ENCODE results near the gene ZNF664. TPM values are rescaled to one million over a fixed set of nuclear protein-coding genes. Genes with fewer than 3 reads are reported as not detected.

The ZNF664 gene
- total RNA-seq, 1 donor from 2014 or later, result 88.2 TPM

DNA sequence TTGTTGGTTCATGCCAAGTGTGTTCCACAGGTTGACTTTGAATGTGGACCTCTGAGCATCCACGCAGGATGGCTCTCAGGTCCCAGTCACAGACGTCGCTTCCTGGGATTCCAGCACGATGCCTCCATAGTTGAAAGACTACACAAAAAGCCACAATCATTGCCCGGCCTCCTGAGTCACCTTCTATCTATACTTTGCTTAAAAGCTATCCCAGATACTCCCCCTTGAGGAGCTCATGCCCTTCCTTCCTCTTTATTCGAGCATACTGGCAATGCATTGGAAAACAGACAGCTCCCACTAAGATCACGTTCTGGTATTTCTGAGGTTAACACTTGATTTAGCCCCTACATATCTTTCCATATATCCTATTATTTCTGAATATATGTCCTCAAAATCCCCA lies 40.1 kb downstream of the ZNF664 start:
- H3K4me3 ChIP-seq (ENCODE audit: low read depth, low read length), result no peak overlapping the region
- H3K36me3 ChIP-seq (ENCODE audit: control insufficient read depth, insufficient read depth, low read length), result peaks cover 5% of the 10 kb centered on the region
- FAIRE-seq, result no peak
- H3K27me3 ChIP-seq (ENCODE audit: control insufficient read depth, insufficient read depth, low read length), result no peaks in the 10 kb centered on the region
- DNase-seq (ENCODE audit: low read depth), result no peak
- TF ChIP-seq, protein P1, sequence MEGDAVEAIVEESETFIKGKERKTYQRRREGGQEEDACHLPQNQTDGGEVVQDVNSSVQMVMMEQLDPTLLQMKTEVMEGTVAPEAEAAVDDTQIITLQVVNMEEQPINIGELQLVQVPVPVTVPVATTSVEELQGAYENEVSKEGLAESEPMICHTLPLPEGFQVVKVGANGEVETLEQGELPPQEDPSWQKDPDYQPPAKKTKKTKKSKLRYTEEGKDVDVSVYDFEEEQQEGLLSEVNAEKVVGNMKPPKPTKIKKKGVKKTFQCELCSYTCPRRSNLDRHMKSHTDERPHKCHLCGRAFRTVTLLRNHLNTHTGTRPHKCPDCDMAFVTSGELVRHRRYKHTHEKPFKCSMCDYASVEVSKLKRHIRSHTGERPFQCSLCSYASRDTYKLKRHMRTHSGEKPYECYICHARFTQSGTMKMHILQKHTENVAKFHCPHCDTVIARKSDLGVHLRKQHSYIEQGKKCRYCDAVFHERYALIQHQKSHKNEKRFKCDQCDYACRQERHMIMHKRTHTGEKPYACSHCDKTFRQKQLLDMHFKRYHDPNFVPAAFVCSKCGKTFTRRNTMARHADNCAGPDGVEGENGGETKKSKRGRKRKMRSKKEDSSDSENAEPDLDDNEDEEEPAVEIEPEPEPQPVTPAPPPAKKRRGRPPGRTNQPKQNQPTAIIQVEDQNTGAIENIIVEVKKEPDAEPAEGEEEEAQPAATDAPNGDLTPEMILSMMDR (IDR thresholded peaks at IDR 0.05; ENCODE audit: insufficient read depth, low read length, severe bottlenecking), result no peak

DNA sequence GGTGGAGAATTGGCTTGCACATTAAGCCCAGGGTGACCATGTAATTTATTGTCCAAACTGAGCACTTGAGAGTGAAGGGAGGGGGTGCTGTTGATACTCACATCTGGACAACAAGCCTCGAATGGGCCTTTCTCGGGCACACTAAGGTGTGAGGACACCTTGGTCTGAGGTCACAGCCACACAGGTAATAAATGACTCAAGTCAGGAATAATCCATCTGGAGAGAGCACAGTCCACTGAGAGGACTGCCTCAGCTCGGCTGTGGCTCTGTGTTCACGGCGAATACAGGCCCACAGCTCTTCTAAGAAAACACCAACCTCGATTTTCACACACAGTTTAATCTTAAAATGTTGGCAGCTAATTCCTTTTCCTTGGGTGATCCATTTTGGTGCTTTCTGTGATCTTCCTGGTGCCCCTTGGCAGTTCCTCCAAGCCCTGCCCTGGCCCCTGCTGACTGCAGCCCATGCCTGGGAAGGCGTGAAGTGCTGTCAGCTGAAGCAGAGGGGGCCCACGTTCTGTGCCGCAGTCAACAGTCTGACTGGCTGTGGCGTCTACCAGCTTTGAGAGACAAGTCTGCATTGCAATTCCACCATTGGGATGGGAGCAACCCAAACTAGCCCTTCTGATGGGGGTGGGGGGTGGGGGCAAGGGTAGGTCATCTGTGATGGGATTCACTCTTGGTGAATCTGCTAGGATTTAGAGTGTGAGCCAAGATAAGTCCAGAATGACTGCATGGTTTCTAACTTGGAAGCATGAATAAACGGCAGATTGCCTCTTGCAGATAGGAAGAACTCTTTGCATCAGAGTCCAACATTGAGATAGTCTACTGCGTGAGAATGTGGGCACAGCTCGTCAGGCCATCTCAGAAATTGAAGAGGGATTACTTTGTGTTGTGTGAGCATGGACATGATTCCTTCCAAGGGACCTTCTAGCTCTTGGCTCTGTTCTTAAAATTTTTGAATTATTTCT lies 42.8 kb downstream of the ZNF664 start:
- FAIRE-seq (no peak), DNase-seq (ENCODE audit: low read depth) (no peak)
- TF ChIP-seq, protein P1 (IDR thresholded peaks at IDR 0.05; ENCODE audit: insufficient read depth, low read length, severe bottlenecking), result no peak
- H3K36me3 ChIP-seq (ENCODE audit: control insufficient read depth, insufficient read depth, low read length), result peaks cover 2% of the 10 kb centered on the region
- H3K27me3 ChIP-seq (ENCODE audit: control insufficient read depth, insufficient read depth, low read length), result no peaks in the 10 kb centered on the region
- no peak overlapping the region for H3K4me3 ChIP-seq (ENCODE audit: low read depth, low read length)

DNA sequence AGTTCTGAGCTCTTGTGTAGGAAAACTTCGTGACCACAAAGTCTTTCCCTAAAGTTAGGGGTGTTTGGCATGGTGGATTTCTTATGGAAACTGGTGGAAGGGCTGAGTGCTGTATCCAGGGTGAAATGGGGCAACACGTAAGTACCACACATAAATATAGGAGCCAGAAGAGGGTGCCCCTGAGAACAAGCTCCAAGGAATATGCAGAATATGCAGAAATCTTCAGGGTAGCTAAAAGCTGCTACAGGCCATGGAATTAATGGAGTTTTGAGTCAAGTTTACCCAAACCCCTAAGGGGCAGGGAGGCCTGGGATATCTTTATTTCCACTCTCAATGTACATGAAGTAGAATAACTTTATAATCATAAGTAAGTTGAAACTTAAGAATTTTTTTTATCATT lies 44.0 kb downstream of the ZNF664 start:
- no peaks in the 10 kb centered on the region for H3K27me3 ChIP-seq (ENCODE audit: control insufficient read depth, insufficient read depth, low read length)
- DNase-seq (ENCODE audit: low read depth) (no peak), FAIRE-seq (no peak)
- TF ChIP-seq, protein P1 (IDR thresholded peaks at IDR 0.05; ENCODE audit: insufficient read depth, low read length, severe bottlenecking), result no peak
- no peaks in the 10 kb centered on the region for H3K36me3 ChIP-seq (ENCODE audit: control insufficient read depth, insufficient read depth, low read length)
- no peak overlapping the region for H3K4me3 ChIP-seq (ENCODE audit: low read depth, low read length)

DNA sequence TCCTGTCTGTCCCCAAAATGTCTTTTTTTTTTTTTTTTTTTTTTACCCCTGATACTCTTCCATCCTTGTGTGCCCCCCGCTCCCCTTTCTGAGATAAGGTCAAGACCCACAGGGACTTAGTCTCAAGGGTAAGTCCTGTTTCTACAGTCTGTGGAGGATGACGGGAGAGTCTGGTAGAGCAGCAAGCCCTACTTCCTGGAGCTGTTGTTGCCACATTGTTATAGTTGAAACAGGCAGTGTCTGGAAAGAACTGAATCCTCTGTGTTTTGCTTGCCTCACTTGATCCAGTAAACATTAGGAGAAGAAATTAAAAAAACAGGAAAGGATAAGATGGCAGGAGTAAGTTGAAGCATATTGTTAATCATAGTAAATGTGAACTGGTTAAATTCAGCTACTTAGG lies 45.5 kb downstream of the ZNF664 start:
- TF ChIP-seq, protein P1 (IDR thresholded peaks at IDR 0.05; ENCODE audit: insufficient read depth, low read length, severe bottlenecking), result no peak
- no peak overlapping the region for H3K4me3 ChIP-seq (ENCODE audit: low read depth, low read length)
- FAIRE-seq, result no peak
- no peaks in the 10 kb centered on the region for H3K27me3 ChIP-seq (ENCODE audit: control insufficient read depth, insufficient read depth, low read length)
- no peaks in the 10 kb centered on the region for H3K36me3 ChIP-seq (ENCODE audit: control insufficient read depth, insufficient read depth, low read length)
- DNase-seq (ENCODE audit: low read depth), result no peak

DNA sequence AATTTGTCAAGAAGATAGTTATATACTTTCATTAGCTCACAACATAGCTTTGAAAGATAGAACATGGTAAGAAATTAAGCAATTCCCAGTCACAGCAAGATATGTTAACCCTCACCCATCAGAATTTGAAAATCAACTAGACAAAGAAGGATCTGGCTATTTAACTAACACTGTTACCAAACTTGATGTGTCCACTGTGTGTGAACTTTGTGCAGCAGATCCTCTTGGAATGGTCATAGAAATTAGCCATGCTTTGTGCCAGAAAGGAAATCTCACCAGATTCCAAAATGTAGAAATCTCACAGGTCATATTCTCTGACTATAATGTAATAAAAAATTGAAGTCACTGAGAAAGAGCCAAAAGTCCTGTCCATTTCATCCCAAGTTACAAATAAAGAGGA lies 46.1 kb downstream of the ZNF664 start:
- Histone ChIP-seq H3K36me3 (ENCODE audit: control insufficient read depth, insufficient read depth, low read length) (no peaks in the 10 kb centered on the region), H3K4me3 (ENCODE audit: low read depth, low read length) (no peak overlapping the region), H3K27me3 (ENCODE audit: control insufficient read depth, insufficient read depth, low read length) (no peaks in the 10 kb centered on the region)
- DNase-seq (ENCODE audit: low read depth) (no peak), FAIRE-seq (no peak)
- TF ChIP-seq, protein P1 (IDR thresholded peaks at IDR 0.05; ENCODE audit: insufficient read depth, low read length, severe bottlenecking), result no peak
